ENCODE data around the gene ERO1B. TPM values are rescaled to one million over a fixed set of nuclear protein-coding genes. Genes with fewer than 3 reads are reported as not detected.

Gene ERO1B
- polyA plus RNA-seq, 1 donor from 2014 or later, result 2.7 TPM

DNA sequence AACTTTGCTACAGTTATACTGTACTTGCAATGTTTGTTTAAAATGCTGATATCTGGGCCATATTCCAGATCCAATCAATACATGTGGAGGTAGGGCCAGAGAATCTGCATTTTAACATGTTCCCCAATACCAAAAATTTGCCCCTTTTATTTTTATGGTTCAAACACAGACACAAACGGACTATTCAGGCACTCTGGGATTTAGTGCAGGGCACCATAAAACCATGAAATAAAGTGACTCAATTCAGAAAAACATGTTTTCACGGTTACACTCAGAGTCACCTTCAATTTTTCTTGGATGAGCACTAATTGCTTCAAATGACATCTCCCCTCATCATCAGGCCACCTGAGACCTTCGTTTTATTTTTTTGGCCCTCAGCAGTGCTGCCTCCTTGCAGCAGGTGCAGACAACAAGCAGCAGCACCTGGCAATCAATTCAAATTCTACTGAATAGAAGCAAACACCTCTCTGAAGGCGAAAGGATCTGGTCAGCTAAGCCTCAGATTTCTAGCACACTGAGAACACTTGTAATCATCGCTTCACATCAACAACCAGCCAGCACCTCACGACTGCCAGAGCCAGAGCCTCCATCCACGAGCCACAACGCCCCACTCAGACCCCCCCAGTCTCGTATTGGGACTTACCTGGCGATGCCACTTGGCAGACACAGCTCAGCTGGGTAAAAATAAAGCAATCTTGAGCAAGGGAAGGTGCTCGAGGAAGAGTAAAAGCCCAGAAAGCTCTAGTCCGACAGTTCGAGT, 1.1 kb downstream of the ERO1B start:
- Histone ChIP-seq H3F3A (ENCODE audit: insufficient read depth, low read length, poor library complexity, severe bottlenecking) (no peaks in the 10 kb centered on the region), H3K36me3 (ENCODE audit: insufficient read depth, low read length) (no peaks in the 10 kb centered on the region), H3K27ac (ENCODE audit: low read length) (no peak overlapping the region), H3K27me3 (ENCODE audit: insufficient read depth, low read depth, low read length) (peaks cover 16% of the 10 kb centered on the region), H3K9me2 (ENCODE audit: insufficient read depth, low read length) (no peaks in the 10 kb centered on the region), H3K9me3 (ENCODE audit: low read length) (no peaks in the 10 kb centered on the region), H3K9ac (ENCODE audit: low read length) (peak overlapping the region; percentile 62), H4K20me1 (ENCODE audit: insufficient read depth) (no peaks in the 10 kb centered on the region), H3K4me3 (ENCODE audit: low read length) (peak overlapping the region; percentile 95), H3K4me2 (ENCODE audit: low read length) (no peak overlapping the region), H3K79me2 (replicated peaks; ENCODE audit: insufficient read depth, low read length) (no peaks in the 10 kb centered on the region), H2AFZ (ENCODE audit: low read depth, low read length) (peak overlapping the region; percentile 49)
- TF ChIP-seq EP300 (conservative IDR thresholded peaks at IDR 0.05; ENCODE audit: poor library complexity, severe bottlenecking), result no peak
- no peak for TF ChIP-seq POLR2AphosphoS5 (IDR thresholded peaks at IDR 0.05)
- TF ChIP-seq, protein P1, sequence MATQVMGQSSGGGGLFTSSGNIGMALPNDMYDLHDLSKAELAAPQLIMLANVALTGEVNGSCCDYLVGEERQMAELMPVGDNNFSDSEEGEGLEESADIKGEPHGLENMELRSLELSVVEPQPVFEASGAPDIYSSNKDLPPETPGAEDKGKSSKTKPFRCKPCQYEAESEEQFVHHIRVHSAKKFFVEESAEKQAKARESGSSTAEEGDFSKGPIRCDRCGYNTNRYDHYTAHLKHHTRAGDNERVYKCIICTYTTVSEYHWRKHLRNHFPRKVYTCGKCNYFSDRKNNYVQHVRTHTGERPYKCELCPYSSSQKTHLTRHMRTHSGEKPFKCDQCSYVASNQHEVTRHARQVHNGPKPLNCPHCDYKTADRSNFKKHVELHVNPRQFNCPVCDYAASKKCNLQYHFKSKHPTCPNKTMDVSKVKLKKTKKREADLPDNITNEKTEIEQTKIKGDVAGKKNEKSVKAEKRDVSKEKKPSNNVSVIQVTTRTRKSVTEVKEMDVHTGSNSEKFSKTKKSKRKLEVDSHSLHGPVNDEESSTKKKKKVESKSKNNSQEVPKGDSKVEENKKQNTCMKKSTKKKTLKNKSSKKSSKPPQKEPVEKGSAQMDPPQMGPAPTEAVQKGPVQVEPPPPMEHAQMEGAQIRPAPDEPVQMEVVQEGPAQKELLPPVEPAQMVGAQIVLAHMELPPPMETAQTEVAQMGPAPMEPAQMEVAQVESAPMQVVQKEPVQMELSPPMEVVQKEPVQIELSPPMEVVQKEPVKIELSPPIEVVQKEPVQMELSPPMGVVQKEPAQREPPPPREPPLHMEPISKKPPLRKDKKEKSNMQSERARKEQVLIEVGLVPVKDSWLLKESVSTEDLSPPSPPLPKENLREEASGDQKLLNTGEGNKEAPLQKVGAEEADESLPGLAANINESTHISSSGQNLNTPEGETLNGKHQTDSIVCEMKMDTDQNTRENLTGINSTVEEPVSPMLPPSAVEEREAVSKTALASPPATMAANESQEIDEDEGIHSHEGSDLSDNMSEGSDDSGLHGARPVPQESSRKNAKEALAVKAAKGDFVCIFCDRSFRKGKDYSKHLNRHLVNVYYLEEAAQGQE (IDR thresholded peaks at IDR 0.05; ENCODE audit: borderline replicate concordance), result no peak
- TF ChIP-seq SMC3 (conservative IDR thresholded peaks at IDR 0.05; ENCODE audit: poor library complexity), result no peak
- no peak for TF ChIP-seq MXI1 (conservative IDR thresholded peaks at IDR 0.05; ENCODE audit: poor library complexity, severe bottlenecking)
- TF ChIP-seq EZH2 (IDR thresholded peaks at IDR 0.05; ENCODE audit: borderline replicate concordance, insufficient read depth, low read length, poor library complexity, severe bottlenecking), result no peak
- no peak for TF ChIP-seq RAD21 (conservative IDR thresholded peaks at IDR 0.05)
- TF ChIP-seq TAF1 (IDR thresholded peaks at IDR 0.05; ENCODE audit: low read depth), result no peak
- TF ChIP-seq CTCF (IDR thresholded peaks at IDR 0.05; ENCODE audit: poor library complexity, severe bottlenecking), result no peak

GRCh38 chr1:236275586-236275985, 6.2 kb downstream of the ERO1B start:
- Histone ChIP-seq H2AFZ (ENCODE audit: low read depth, low read length) (no peak overlapping the region), H3K4me2 (ENCODE audit: low read length) (no peak overlapping the region), H3K4me3 (ENCODE audit: low read length) (no peak overlapping the region), H3K27ac (ENCODE audit: low read length) (no peak overlapping the region), H4K20me1 (ENCODE audit: insufficient read depth) (no peaks in the 10 kb centered on the region), H3K9me2 (ENCODE audit: insufficient read depth, low read length) (no peaks in the 10 kb centered on the region), H3K9me3 (ENCODE audit: low read length) (no peaks in the 10 kb centered on the region), H3K27me3 (ENCODE audit: insufficient read depth, low read depth, low read length) (peaks cover 5% of the 10 kb centered on the region), H3K9ac (ENCODE audit: low read length) (no peak overlapping the region), H3K36me3 (ENCODE audit: insufficient read depth, low read length) (no peaks in the 10 kb centered on the region), H3F3A (ENCODE audit: insufficient read depth, low read length, poor library complexity, severe bottlenecking) (no peaks in the 10 kb centered on the region), H3K79me2 (replicated peaks; ENCODE audit: insufficient read depth, low read length) (no peaks in the 10 kb centered on the region)
- no peak for TF ChIP-seq TAF1 (IDR thresholded peaks at IDR 0.05; ENCODE audit: low read depth)
- no peak for TF ChIP-seq CTCF (IDR thresholded peaks at IDR 0.05; ENCODE audit: poor library complexity, severe bottlenecking)
- TF ChIP-seq, protein P1 (IDR thresholded peaks at IDR 0.05; ENCODE audit: borderline replicate concordance), result no peak
- TF ChIP-seq EZH2 (IDR thresholded peaks at IDR 0.05; ENCODE audit: borderline replicate concordance, insufficient read depth, low read length, poor library complexity, severe bottlenecking), result no peak

Data from neural cell (in vitro differentiated cells).